IPS DF 4.7 (cell line): ENCODE data around the gene RRAS.
"Not testable (repeated sequence)": the region's sequence is repeated elsewhere in the genome, so short reads cannot be mapped to it uniquely, and the experiment has no call there.

ENCODE experiments used
- DNase-seq: peaks from one replicate; pipeline ENCODE4 v3.0.0-alpha.2; 2013; ENCODE audit warnings: low spot score; ENCODE audit errors: extremely low read depth

The RRAS gene

DNA sequence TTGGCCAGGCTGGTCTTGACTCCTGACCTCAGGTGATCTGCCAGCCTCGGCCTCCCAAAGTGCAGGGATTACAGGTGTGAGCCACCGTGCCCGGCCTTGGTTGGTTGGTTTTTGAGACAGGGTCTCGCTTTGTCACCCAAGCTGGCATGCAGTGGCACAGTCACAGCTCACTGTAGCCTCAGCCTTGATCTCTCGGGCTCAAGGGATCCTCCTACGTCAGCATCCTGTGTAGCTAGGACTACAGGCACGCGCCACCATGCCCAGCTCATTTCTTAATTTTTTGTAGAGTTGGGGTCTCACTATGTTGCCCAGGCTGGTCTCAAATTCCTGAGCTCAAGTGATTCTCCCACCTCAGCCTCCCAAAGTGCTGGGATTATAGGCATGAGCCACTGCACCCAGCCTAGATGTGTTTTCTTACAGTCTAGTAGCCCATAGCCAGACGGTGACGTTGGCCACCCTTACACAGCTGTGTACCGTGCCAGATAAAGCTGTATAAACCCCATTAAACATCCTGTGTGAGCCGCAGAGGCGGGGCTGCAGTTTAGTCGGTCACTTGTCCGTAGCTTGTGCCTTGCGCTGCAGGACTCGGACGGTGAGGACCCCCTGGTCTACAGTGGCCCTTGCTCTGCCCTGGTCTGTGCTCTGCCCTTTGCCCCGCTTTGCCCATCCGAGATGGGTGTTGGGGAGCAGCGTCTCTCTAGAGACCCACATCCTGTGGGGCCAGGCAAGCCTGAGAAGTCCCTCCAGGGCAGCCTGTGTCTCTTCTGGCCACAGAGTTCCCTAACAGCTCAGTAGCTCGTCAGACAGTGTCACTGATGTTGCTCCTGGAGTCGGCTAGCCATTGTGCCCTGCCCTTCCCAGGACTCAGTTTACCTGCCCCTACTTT lies 15.9 kb upstream of the RRAS start:
- no peak for DNase-seq

DNA sequence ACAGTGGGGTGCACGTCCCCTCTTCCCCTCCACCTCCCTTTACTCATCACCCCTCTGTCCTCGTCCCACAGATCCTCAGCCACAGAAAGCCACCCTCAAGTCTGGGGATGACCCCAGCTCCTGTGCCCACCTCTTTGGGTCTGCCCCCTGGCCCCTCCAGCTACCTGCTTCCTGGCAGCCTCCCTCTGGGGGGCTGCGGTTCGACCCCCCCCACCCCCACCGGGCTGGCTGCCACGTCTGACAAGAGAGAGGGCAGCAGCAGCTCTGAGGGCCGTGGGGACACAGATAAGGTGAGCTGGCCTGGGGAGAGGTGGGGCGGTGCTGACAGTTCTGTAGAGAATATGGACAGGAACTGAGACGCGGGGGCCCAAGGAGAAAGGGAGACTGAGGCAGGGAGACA lies 14.6 kb upstream of the RRAS start:
- DNase-seq: no peak

DNA sequence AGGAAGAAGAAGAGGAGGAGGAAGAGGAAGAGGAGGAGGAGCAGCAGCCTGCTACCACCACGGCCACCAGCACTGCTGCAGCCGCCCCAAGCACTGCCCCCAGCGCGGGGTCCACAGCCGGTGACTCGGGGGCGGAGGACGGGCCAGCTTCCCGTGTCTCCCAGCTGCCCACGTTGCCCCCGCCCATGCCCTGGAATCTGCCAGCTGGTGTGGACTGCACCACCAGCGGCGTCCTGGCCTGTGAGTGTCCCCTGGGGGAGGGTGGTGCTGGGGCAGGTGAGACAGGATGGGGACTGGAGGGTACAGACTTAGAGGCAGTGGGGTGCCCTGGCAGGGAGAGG lies 13.5 kb upstream of the RRAS start:
- no peak for DNase-seq

DNA sequence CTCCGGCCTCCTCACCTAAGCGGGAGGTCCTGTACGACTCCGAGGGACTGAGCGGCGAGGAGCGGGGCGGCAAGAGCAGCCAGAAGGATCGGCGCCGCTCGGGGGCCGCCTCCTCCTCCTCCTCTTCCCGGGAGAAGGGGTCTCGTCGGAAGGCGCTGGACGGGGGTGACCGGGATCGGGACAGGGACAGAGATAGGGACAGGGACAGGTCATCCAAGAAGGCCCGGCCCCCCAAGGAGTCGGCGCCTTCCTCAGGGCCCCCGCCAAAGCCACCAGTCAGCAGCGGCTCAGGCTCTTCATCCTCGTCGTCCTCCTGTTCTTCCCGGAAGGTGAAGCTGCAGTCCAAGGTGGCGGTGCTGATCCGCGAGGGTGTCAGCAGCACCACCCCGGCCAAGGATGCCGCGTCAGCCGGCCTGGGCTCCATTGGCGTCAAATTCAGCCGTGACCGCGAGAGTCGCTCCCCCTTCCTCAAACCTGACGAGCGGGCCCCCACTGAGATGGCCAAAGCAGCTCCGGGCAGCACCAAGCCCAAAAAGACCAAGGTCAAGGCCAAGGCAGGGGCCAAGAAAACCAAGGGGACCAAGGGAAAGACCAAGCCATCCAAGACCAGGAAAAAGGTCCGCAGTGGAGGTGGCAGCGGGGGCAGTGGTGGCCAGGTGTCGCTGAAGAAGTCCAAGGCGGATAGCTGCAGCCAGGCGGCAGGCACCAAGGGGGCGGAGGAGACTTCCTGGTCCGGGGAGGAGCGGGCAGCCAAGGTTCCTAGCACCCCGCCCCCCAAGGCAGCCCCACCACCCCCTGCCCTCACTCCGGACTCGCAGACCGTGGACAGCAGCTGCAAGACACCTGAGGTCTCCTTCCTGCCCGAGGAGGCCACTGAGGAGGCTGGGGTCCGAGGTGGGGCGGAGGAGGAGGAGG lies 12.9 kb upstream of the RRAS start:
- no peak for DNase-seq

DNA sequence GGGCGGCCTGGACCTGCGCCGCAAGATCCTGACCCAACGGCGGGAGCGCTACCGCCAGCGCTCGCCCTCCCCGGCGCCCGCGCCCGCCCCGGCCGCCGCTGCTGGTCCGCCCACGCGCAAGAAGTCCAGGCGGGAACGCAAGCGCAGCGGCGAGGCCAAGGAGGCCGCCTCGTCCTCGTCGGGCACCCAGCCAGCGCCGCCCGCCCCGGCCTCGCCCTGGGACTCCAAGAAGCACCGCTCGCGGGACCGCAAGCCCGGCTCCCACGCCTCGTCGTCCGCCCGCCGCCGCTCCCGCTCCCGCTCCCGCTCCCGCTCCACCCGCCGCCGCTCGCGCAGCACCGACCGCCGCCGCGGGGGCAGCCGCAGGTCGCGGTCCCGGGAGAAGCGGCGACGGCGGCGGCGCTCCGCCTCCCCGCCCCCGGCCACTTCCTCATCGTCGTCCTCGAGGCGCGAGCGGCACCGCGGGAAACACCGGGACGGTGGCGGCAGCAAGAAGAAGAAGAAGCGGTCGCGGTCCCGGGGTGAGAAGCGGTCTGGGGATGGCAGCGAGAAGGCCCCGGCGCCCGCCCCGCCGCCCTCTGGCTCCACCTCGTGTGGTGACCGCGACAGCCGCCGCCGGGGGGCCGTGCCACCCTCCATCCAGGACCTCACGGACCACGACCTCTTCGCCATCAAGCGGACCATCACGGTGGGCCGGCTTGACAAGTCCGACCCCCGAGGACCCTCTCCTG lies 12.0 kb upstream of the RRAS start:
- DNase-seq: no peak

DNA sequence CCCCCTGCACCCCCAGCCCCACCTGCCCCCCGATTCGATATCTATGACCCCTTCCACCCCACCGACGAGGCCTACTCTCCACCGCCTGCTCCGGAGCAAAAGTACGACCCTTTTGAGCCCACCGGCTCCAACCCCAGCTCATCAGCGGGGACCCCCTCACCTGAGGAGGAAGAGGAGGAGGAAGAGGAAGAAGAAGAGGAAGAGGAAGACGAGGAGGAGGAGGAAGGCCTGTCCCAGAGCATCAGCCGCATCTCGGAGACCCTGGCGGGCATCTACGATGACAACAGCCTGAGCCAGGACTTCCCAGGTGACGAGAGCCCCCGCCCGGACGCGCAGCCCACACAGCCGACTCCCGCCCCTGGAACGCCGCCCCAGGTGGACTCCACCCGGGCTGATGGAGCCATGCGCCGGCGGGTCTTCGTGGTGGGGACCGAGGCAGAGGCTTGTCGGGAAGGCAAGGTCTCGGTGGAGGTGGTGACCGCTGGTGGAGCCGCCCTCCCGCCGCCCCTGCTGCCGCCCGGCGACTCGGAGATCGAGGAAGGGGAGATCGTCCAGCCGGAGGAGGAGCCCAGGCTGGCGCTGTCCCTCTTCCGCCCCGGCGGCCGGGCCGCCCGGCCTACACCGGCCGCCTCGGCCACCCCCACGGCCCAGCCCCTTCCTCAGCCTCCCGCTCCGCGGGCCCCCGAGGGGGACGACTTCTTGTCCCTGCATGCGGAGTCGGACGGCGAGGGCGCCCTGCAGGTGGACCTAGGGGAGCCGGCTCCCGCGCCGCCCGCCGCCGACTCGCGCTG lies 11.3 kb upstream of the RRAS start:
- no peak for DNase-seq

DNA sequence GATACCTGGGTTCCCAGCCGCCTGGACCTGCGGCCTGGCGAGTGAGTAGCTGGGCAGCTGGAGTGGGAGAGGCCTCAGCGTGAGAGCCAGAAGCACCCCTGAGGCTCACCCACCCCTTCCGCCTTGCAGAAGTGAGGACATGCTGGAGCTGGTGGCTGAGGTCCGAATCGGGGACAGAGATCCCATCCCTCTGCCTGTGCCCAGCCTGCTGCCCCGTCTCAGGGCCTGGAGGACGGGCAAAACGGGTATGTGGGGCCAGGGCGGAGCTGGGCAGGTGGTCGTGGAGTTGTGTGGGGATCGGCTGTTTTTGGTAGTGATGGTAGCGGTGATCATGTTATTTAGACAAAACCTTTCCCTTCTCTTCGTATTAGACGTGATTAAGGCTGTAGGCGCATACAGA lies 6.6 kb upstream of the RRAS start:
- DNase-seq: no peak

DNA sequence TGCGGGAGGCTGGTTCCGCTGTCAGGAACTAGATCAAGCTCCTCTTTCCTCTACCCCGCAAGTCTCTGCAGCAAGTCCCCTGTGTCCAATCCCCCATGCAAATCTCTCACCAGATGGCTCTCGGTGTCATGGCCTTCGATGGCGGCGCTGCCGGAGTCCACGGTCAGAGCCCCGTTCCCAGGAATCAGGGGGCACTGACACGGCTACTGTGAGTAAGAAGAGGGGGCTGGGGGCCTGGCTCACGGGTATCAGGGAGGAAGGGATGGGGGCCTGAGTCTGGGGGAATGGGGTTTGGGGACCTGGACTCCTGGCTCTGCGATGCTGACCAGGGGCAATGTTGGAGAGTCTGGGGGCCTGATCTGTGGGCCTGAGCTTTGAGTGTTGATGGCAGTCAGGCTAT lies 6.1 kb upstream of the RRAS start:
- DNase-seq: no peak

DNA sequence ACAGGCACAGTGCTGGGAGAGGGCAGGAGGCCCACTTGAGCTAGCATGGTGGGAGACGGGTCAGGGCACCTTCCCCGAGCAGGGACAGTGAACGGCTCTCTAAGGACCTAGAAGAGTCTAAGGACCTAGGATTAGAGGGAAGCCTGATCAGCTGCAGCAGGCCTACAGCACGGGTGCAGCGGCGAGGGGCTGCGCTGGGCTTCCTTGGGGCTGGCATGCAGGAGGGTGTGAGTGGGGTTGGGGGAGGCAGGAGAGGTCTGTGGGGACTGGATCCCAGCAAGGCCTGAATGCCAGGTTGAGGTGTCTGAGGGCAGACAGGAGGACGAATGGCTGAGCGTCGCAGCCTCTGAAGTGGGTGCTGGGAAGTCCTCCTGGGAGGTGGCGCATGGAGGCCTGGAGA lies 5.6 kb upstream of the RRAS start:
- no peak for DNase-seq

DNA sequence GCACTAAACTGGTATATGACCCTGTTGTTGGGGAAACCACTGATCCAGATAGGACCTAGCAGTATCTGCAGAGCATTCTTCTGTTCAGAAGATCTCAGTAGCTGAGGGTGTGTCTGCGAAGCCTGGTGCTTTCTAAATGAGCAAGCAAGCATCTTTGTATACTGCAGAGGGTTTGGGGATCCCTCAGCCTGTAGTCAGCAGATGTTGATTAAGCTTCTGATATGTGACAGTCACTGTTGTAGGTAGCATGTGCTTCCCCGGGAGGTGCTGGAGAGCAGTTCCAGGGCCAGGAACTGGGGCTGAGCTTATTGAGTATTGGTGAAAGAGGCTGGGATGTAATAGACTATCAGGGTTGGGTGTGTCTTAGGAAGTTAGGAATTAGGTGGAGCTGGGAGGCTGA lies 3.5 kb upstream of the RRAS start:
- DNase-seq: no peak

DNA sequence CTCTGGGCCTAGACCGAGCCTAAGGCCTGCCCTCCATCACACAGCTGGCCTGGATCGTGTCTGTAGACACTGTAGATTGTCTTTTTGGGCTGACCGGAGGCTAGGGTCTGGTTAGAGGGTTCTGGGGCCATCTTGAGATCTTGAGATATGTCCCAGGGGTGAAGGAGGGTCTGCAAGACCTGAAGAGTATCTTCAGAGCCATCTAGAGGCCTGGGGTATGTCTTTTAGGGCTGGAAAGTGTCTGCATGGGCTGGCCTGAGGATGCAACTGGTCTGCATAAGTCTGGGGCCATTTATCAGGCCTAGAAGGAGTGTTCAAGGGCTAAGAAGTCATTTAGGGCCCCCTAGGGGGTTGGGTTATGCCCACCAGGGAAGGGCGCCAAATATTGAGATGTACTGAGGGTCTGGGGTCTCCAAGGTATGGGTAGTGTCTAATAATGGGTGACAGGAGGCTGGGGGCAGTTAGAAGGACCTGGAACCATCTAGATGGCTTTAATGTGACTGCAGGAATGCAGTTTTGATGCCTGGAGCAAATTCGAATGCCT lies 2.6 kb upstream of the RRAS start:
- DNase-seq: no peak

DNA sequence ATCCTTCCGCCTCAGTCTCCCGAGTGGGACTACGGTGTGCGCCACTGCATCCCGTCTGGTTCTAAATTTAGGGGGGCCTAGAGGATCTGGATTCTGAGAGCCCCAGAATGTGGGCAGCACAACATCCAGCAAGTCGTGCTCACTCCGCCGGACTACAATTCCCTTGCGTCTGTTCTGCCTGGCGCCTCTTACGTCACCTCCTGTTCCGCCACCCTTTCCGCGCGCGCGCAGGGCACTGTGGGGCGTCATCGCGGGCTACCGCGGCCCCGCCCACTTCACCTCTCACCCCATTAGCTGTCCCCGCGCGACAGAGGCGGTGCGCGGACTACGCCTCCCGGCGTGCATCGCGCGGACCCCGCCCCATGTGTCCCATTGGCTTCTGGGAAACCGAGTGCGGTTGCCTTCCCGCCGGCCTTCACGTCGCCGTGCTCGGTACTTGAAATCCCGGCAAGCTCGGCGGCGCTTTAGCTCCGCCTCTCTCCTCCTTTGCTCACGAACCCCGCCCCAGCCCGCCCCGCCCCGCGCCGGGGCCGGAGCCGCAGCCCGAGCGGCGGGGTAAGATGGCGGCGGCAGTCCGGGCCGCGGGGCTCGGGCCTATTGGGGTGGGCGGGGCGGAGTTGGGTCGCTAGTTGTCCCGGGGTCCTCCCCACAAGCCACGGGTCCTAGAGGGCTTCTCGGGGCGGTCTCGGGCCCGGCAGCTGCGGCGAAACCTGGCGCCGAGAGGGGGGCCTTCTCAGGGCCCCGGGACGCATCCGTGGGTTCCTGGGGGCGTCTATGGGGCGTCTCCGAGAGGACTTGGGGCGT lies 1.9 kb upstream of the RRAS start, which contains the start of gene SCAF1:
Gene SCAF1, plus strand, starts transcription at position 522 of the 804 bp plus-strand sequence. CDS start 2,818 bp downstream, outside the sequence.
- DNase-seq: peak; percentile 87

DNA sequence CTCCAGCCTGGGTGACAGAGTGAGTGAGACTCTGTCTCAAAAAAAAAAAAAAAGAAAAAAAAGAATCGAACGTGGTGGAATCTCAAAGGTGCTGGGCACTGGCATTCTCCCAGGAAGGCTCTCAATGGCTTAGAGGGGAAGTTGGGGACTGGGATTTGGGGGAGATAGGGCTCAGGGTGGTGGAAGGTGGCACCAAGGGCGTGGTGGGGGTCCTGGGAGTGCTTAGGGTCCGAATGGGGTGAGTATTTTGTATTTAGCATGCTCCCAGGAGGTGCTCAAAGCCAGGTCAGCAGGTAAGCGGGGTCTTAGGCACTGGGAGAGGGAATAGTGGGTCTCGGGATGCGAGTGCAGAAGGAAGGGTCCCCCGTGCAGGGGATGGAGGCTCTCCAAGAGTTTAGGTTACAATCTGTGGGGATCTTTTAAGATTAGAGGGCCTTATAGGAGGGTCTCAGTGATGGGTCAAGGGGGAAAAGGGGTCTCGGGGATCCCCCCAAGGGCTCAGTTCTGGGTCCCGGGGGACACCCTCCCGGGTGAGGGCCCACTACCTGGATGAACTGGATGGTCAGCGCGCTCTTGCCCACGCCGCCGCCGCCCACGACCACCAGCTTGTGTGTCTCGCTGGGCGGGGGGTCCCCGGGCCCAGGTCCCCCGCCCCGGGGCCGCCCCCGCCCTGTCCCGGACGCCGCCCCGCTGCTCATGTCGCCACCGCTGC lies 386 bp downstream of the RRAS start:
- DNase-seq: no peak

DNA sequence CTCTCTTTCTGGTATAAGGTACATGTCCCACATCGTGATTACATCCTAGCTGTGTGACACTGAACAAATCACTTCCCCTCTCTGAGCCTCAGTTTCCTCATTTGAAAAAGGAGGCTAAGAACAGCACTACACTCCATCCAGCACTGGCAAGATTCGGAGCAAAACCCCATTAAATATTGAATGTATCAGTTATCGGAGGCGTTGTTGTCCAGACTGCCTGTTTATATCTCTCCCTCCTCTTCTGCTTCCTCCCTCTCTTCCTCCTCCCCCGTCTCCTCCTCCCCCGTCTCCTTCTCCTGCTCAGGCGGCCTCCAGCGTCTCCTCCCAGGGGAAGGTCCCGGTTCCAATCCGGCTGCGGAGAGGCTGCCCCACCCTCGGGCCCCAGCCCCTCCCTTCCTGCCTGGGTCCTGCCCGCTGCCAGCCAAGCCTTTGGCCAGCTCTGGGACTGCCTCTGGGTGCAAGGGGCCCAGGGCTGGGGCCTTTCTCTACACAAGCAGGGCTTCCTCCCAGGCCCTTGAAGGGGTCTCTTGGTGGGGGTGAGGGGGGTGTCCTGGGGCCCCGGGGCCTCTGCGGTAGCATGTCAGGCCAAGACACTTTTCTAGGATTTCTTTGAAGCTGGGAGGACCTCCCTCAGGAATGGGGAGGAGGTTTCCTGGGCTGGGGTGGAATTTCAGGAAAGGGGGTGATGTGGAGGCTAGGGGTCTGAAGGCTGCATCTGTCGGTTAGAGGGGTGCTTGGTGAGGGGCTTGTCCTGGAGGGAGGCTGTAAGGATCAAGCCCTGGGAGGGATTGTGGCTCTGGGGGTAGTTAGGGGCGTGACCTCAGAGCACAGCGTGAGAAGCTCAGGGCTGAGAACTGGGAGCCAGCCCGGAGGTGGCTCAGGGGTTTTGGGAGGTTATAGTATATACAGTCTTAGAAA lies 1.9 kb downstream of the RRAS start:
- no peak for DNase-seq

DNA sequence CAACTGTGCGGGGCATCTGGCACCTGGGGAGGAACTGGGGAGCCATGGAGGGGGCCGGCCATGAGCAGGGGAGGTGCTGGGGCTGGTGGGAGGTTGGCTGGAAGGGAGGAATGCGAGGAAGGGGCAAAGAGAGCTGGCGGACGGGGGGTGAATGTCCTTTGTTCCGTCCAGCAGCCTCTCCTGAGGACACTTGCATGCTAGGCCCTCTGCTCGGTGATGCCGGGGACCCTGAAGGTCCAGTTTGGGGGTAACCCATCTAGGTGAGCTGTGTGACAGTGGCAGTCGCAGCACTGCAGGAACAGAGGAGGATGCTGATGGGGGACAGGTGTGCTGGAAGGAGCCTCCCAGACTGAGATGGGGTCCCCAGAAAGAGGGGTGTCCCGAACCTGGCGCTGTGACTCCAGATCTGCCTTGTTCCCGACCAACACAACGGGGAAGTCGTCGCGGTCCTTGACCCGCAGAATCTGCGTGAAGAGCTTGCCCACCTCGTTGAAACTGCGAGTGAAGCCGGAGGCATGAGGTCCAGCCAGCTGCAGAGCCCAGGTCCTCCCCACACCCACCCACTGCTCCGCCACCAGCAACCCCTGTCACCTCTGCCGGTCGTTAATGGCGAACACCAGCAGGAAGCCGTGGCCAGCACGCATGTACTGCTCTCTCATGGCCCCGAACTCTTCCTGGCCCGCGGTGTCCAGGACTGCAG lies 3.6 kb downstream of the RRAS start:
- no peak for DNase-seq

DNA sequence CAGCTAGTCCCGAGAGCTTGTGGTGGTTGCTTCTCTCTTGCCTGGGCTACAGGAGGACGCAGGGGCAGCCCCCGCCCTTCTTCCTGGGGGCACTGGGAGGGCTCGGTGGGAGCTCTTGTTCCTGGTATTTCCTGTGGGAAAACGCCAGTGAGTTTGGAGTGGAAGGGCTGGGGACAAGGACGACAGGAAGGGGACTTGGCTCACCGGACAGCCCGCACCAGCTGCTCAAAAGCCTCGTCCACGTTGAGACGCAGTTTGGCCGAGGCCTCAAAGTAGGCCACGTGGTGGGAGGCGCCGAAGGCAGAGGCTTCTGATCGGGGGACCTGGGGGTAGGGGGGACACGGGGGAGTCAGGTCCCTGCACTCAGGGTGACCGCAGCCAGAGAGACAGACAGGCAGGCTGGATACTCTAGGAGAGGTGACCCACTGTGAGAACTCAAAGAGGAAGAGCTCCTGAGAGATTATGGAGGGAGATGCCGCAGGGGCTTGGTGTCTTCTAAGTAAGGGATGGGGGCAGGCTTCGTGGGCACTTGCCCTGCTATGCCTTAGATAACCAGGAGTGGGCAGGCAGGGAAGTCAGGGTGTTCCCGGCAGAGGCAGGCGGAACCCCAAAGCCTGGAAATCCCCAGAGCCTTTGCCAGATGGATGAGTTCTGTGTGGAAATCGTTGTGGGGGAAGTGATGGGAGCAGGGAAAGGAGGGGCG lies 4.3 kb downstream of the RRAS start:
- no peak for DNase-seq

DNA sequence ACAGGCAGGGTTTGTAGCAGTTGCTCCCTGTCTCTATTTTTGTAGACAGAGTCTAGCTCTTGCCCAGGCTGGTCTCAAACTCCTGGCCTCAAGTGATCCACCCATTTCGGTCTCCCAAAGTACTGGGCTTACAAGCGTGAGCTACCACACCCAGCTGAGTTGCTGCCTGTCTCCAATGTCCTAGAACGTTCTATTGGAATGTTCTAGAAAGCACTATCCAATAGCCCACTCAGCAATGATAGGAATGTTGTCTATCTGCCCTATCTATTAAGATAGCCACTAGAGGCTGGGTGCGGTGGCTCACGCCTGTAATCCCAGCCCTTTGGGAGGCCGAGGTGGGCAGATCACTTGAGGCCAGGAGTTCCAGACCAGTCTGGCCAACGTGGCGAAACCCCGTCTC lies 6.7 kb downstream of the RRAS start:
- not testable (repeated sequence) for DNase-seq
